ENCODE results near the gene TP53I11.

DNA sequence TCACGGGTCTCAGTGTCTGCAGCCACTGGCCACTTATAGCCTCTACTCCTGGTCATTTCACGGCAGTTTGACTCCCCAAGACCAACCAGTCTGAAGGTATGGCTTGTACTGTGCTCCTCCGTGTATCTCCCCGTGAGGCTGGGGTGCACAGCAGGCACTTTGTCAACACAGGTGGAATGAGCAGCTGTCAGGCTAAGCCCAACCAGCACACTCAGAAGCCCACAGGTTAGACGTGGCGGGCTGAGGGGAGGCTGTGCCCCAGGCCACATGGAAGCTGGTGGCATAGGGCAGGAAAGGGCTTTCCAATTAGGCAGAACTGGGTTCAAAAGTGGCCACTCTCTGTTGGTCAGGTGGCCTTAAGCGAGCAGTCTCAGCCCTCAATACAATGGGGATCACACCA, 7.0 kb downstream of the TP53I11 start:
- no peak for TF ChIP-seq POLR2AphosphoS5 (IDR thresholded peaks at IDR 0.05; ENCODE audit: control insufficient read depth, insufficient read depth, low read depth, low read length)
- no peak for TF ChIP-seq NFRKB (IDR thresholded peaks at IDR 0.05; ENCODE audit: low read depth)
- TF ChIP-seq MYC (IDR thresholded peaks at IDR 0.05; ENCODE audit: low read depth, low read length) = no peak
- no peak for TF ChIP-seq MYC (CRISPR knock-in tag; IDR thresholded peaks at IDR 0.05; ENCODE audit: borderline replicate concordance, low read depth)
- TF ChIP-seq, protein P1, sequence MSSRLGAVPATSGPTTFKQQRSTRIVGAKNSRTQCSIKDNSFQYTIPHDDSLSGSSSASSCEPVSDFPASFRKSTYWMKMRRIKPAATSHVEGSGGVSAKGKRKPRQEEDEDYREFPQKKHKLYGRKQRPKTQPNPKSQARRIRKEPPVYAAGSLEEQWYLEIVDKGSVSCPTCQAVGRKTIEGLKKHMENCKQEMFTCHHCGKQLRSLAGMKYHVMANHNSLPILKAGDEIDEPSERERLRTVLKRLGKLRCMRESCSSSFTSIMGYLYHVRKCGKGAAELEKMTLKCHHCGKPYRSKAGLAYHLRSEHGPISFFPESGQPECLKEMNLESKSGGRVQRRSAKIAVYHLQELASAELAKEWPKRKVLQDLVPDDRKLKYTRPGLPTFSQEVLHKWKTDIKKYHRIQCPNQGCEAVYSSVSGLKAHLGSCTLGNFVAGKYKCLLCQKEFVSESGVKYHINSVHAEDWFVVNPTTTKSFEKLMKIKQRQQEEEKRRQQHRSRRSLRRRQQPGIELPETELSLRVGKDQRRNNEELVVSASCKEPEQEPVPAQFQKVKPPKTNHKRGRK (tag; IDR thresholded peaks at IDR 0.05) = no peak
- TF ChIP-seq, protein P2, sequence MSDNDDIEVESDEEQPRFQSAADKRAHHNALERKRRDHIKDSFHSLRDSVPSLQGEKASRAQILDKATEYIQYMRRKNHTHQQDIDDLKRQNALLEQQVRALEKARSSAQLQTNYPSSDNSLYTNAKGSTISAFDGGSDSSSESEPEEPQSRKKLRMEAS (CRISPR knock-in tag; IDR thresholded peaks at IDR 0.05) = no peak
- TF ChIP-seq JUN (IDR thresholded peaks at IDR 0.05; ENCODE audit: borderline replicate concordance, low read depth, low read length) = no peak
- no peak for TF ChIP-seq JUN (CRISPR knock-in tag; IDR thresholded peaks at IDR 0.05; ENCODE audit: borderline replicate concordance)
- no peak for TF ChIP-seq ZNF217 (CRISPR knock-in tag; IDR thresholded peaks at IDR 0.05)
- TF ChIP-seq PHTF2 (CRISPR knock-in tag; IDR thresholded peaks at IDR 0.05) = no peak
- no peak for TF ChIP-seq ZBTB1 (CRISPR knock-in tag; IDR thresholded peaks at IDR 0.05; ENCODE audit: borderline replicate concordance, low read depth)
- no peak for TF ChIP-seq FOXA1 (IDR thresholded peaks at IDR 0.05; ENCODE audit: borderline replicate concordance)
- TF ChIP-seq, protein P3, sequence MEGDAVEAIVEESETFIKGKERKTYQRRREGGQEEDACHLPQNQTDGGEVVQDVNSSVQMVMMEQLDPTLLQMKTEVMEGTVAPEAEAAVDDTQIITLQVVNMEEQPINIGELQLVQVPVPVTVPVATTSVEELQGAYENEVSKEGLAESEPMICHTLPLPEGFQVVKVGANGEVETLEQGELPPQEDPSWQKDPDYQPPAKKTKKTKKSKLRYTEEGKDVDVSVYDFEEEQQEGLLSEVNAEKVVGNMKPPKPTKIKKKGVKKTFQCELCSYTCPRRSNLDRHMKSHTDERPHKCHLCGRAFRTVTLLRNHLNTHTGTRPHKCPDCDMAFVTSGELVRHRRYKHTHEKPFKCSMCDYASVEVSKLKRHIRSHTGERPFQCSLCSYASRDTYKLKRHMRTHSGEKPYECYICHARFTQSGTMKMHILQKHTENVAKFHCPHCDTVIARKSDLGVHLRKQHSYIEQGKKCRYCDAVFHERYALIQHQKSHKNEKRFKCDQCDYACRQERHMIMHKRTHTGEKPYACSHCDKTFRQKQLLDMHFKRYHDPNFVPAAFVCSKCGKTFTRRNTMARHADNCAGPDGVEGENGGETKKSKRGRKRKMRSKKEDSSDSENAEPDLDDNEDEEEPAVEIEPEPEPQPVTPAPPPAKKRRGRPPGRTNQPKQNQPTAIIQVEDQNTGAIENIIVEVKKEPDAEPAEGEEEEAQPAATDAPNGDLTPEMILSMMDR (IDR thresholded peaks at IDR 0.05 in 2 of 3, conservative IDR thresholded peaks at IDR 0.05 in 1 of 3; ENCODE audit: insufficient read depth in 2 of 3, low read depth in 1 of 3, low read length in 3 of 3) = no peak
- TF ChIP-seq EZH2 (IDR thresholded peaks at IDR 0.05; ENCODE audit: borderline replicate concordance, low read depth, low read length) = no peak

Data from K562 (cell line).